GM21423 (cell line): ENCODE measurements around the gene TTK.

Experiments used
- ATAC-seq: cut with Tn5 transposase; IDR thresholded peaks from one replicate; pipeline ENCODE4 v1.9.1; 2021; ENCODE audit warnings: mild to moderate bottlenecking, moderate library complexity; ENCODE audit not compliant: unreplicated experiment

The TTK gene

DNA sequence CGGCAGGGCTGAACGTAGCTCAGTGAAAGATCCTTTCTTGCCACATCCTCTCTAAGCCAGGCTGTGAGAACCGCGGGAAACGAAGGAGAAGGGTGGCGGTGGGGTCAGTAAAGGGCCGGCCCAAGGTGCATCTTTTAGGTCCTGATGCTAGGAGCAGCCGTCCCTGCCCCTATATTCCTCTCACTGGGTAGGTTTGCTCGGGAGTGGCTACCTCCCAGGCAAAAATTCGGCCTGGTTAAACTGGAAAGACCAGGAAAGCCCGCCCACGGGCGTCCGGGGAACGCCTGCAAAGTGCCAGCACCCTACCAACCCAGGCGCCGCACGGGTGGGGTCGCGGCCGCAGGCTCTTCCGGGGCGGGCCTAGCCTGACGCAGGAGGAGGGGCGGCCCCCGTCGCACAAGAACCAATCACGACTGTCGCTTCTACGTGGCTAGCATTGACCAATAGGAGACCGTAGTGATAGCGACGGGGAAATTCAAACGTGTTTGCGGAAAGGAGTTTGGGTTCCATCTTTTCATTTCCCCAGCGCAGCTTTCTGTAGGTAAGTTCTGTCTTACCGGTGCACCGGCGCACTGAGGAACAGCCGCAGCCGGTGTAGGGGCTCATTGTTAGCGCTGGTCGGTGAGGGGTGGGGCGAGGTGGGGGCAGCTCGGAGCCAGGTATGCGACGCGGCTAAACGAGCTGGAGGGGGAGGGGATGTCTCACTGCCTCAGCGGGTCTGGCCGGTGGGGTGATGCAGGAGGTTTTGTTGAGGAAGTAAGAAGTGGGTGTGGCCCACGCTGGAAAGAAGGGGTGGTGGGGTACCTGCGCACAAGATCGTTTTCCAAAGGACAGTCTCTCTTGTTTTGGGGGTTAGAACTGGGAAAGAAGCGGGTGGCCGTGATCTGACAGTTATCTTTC, at the start of gene TTK:
Gene TTK (plus strand): TSS at position 477 of the 900 bp plus-strand sequence. CDS start 1,195 bp downstream, outside the sequence.
- peak; percentile 100 for ATAC-seq

DNA sequence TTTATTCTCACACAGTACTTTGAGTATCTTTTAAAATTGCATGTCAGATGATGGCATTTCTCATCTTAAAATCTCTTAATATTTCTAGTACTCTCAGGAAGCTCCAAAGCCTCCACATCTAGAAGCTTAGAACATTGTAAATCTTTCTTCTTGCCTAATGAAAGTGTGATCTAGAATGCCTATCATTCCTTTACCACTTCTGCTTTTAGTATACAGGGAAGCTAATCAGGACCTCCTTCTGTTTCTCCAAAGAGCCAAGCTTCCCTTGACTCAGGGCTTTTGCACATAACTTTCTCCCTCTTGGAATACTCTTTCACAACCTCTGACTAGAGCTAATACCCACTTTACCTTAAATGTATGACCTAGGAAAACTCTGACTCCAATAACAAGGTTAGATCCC, 49.6 kb upstream of the TTK start:
- no peak for ATAC-seq

DNA sequence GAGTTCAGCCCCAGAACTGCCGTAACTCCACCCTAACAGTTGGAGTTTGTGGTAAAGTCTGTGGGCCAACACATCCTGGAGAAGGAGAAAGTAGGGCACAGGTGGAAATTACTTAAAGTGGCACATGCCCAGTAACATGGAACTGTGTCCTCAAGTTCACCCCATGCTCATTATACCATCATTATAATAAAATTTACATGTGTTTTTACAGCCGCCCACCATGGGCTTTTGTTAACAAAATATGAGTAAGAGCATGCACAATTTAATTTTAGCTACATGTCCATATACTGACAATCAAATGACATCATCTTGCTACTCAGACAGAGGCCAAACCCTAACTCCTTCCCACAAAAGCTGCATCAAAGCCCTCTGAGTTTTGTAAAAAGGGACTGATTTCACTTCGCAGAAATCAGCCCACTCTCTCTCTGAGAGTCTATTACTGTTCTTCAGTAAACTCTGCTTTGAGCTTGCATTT, 39.8 kb upstream of the TTK start:
- ATAC-seq: no peak

- ATAC-seq: no peak
These were observed 37.3 kb upstream of the TTK start for GRCh38 chr6:79967178-79967577.

GRCh38 chr6:79969784-79970183, 34.7 kb upstream of the TTK start:
- ATAC-seq: no peak

DNA sequence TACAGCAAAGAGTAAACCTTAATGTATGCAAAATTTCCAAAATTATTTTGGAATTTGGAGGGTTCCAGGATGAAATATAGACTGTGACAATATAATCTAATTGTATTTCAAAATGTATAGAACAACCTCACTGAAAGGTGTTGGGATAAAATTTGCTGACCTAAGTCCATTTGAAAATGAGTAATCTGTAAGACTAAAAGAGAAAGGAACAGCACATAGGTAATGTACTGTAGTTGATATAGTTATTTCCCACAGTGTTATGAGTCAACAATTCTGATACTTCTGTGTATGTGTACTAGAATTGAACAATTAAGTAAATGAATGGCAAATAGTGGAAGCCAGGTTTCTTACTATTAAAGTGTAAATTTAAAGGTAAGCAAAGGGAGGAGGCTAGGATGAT, 33.3 kb upstream of the TTK start:
- no peak for ATAC-seq

GRCh38 chr6:79981652-79982051, 22.8 kb upstream of the TTK start:
- ATAC-seq: no peak

DNA sequence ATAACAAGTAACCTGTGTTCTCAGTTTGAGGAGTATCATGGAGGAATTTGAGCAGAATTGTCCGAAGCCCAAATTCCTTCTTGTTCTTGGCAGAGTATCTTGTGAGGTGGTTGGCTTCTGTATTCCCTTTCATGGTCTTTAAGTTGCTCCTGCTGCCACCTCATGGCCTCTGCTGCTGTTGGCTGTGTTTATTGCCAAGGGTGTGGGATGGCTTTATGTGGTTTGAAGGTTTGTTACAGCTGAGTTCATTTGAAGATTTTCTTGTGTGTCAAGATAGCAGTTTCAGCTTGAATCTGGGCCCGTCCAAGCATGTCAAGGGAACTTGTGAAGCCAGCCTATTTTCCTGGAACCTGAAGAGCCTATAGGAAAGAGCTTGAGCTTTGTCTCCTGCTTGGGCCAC, 20.2 kb upstream of the TTK start:
- peak; percentile 58 for ATAC-seq

DNA sequence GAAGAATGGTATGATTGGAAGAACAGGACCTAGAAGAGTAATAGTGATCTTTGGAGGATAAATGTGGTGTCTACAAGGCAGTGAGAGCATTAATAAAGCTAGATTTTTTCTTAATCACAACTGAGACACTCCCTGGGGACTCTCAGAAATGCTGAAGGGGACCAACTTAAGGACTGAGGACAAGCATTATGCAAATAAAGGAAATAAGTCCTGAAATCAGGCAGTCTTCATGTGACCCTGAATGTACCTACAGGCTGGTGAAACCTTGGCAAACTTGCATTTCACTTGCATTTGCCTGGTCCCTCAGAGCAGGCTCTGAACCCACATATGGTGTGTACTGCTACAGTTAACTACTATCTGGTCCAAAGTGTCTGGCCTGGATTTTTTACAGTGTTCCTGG, 19.3 kb upstream of the TTK start:
- no peak for ATAC-seq

- no peak for ATAC-seq
These were observed 14.8 kb upstream of the TTK start for GRCh38 chr6:79989641-79990040.

DNA sequence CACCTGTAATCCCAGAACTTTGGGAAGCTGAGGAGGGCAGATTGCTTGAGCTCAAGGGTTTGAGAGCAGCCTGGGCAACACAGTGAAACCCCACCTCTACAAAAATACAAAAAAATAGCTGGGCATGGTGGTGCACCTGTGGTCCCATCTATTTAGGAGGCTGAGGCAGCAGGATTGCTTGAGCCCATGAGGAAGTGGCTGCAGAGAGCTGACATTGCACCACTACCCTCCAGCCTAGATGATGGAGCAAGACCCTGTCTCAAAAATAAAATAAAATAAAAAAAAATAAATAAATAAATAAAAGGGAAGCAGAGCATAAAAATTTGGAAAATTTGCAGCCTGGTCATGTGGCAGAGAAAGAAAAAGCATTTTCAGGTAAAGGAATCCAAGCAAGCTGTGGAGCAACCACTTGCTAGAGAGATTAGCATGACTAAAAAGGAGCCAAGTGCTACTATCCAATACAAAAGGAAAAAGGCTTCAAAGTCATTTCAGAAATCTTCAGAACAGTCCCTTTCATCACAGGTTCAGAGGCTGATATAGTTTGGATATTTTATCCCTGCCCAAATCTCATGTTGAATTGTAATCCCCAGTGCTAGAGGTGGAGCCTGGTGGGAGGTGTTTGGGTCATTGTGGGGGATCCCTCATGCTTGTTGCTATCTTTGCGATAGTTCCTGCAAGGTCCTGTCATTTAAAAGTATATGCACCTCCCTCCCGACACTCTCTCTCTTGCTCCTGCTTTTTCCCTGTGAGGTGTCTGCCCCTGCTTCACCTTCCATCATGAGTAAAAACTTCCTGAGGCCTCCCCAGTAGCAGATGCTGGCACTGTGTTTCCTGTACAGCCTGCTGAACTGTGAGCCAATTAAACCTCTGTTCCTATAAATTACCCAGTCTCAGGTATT, 11.2 kb upstream of the TTK start:
- ATAC-seq: no peak

- no peak for ATAC-seq
These were observed 10.5 kb upstream of the TTK start for GRCh38 chr6:79993911-79994309.

GRCh38 chr6:79997728-79998127, 6.7 kb upstream of the TTK start:
- no peak for ATAC-seq

DNA sequence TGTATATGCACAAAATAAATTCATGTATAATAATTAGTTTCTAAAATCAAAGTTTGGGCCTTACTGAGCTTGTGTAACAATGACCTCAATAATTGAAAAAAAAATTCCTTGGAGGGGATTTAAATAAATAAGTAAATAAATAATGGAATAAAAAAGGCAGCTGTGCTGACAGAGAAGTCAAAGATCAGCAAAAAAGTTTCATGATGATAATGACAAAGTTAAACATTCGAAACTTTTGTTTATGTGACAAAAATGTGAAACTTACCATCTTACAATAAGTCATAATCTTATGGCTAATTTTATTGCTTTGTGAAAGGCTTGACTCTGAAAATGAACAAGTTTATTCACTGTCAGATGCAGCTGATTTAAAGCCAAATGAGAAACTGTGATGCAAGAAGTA, 3.1 kb upstream of the TTK start:
- ATAC-seq: no peak

DNA sequence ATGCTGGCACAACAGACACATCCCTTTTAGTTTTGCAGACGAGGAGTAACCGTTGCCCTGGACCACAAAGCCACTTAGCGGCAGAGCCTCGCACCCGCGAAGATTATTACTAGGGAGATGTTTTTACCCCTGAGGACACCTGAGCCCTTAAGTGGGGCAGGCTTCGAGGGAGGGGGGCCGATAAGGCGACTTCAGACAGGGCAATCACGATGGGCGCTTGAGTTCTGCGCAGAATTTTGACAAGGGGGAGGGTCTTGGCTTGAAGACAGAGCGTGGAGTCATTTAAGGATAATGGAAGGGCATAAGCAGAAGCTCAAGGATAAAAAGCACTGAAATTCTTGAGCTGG, 650 bp upstream of the TTK start:
- ATAC-seq: no peak

DNA sequence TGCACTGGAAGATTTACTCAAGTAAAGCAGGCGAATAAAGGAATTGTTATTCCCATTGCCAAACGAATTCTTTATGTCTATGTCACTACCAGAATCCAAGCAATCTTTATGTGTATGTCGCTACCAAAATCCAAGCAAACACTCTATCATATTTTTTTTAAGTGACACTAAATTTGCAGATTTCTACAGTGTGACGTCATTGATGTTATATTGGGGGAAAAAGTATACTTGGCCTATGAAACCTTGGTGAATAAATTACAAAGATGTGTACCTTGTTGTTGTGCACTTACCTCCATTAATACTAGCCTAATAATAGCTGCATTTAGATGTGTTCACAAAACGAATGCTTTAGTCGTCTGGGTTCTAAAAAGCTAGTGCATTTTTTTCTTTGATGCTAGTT, 957 bp downstream of the TTK start:
- no peak for ATAC-seq

DNA sequence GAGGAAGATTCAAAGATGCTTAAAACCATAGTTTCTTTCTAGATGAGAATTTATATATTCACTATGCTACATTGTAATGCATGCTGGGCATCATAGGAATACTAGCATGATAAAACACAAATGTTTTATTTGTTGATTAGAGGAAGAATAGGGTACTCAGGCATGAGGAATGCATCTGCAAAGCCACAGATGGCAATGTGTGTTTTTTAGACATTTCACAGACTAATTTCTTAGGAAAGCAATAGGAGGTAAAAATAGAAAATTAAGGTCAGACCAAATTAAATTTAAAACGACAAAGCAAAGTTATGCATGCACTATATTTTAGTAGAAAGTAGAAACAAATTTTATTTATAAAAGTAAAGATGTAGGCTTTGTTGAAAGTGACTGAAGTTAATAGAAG, 2.1 kb downstream of the TTK start:
- ATAC-seq: no peak

DNA sequence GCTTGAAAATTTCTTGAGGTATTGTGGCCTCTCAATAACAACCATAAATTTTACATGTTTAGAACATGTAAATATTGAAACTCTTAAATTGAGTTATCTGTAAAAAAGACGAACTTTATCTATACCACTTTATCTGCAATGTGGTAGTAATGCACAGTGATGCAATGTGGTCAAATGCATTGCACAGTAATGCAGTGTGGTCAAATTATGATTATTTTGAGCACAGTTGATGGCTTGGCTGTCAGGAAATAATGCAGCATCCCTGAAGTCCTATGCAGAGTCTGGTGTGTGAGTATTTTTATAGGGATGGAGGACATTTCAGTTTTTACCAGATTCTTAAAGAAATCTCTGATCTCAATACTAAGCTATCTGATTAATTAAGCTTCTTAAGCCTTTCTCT, 5.1 kb downstream of the TTK start:
- no peak for ATAC-seq

- ATAC-seq: no peak
These were observed 5.8 kb downstream of the TTK start for GRCh38 chr6:80010288-80010687.

- no peak for ATAC-seq
These were observed 11.5 kb downstream of the TTK start for GRCh38 chr6:80015839-80016435.

- no peak for ATAC-seq
These were observed 16.1 kb downstream of the TTK start for GRCh38 chr6:80020381-80021120.
